Right lobe of liver (tissue), 6 donors: Measurements from ENCODE around the gene SLC30A1. TPM values are rescaled to one million over a fixed set of nuclear protein-coding genes. Genes with fewer than 3 reads are reported as not detected.

Experiments
- ATAC-seq, 4 donors: fragments of 200-7000 bp; cut with Tn5 transposase; one replicate each; pipeline ENCODE4 v1.9.1; 2020; ENCODE audit warnings: mild to moderate bottlenecking in 4 of 4, moderate library complexity in 4 of 4
- DNase-seq, 3 donors: peaks; one replicate each; pipeline ENCODE4 v3.0.0-alpha.2; 2020
- H3K27ac ChIP-seq, 3 donors: fragments of 200-600 bp; one replicate each; pipeline ENCODE4 v1.8.0; 2022
- H3K27me3 ChIP-seq, 2 donors: fragments of 200-600 bp; one replicate each; pipeline ENCODE4 v1.8.0; 2022
- H3K36me3 ChIP-seq, 4 donors: fragments of 200-600 bp; sonication (generic) in 1 of 4; one replicate each; pipeline versions ENCODE4 v1.5.1 to v1.8.0; 2017 to 2022; ENCODE audit warnings: control low read depth in 1 of 4
- H3K4me1 ChIP-seq, 4 donors: fragments of 200-600 bp; sonication (generic) in 1 of 4; one replicate each; pipeline versions ENCODE4 v1.5.1 to v1.8.0; 2017 to 2022; ENCODE audit warnings: control low read depth in 1 of 4
- H3K4me3 ChIP-seq, 3 donors: fragments of 200-600 bp; one replicate each; pipeline ENCODE4 v1.8.0; 2022
- H3K9me3 ChIP-seq, 4 donors: fragments of 200-600 bp; sonication (generic) in 1 of 4; one replicate each; pipeline versions ENCODE4 v1.5.1 to v1.8.0; 2017 to 2022; ENCODE audit warnings: control low read depth in 1 of 4
- CTCF ChIP-seq, 4 donors: fragments of 200-600 bp in 3 of 4; fragments of 450-650 bp in 1 of 4; IDR thresholded peaks; one replicate each; pipeline versions ENCODE4 v1.5.1 to v1.8.0; 2016 to 2022; ENCODE audit warnings: antibody characterized with exemption in 4 of 4, mild to moderate bottlenecking in 2 of 4
- POLR2A ChIP-seq: fragments of 450-650 bp; IDR thresholded peaks from one replicate; pipeline ENCODE4 v1.6.1; 2017; ENCODE audit warnings: antibody characterized with exemption, mild to moderate bottlenecking
- WGBS: methylation state at CpG from one replicate; pipeline ENCODE4 v1.1.6; 2018; ENCODE audit warnings: low coverage, low lambda C conversion rate; ENCODE audit not compliant: insufficient coverage; ENCODE audit errors: missing lambda C conversion rate; 5-methylcytosine and 5-hydroxymethylcytosine counted together
- intact Hi-C, 2 donors: fragments of 100-400 bp; cut with DNase I; formaldehyde crosslinking; loops; one replicate each; pipeline versions ENCODE4 v1.11.2 to v1.14.1; 2022
- total RNA-seq, 6 experiments: library from RNA; depleted of rRNA in 2 of 6; stranded (reverse); fragments of >200 nt in 2 of 6; fragmentation: NEBNext Ultra II Directional in 3 of 6; extraction: Animal tissue kit (Norgen Biotek cat#: 25700) in 3 of 6; gene quantifications; one replicate each; pipeline versions ENCODE4 v1.1.0 to v1.2.4, GENCODE V29; 2016 to 2023
- donor health status: DM: no; HTN: yes; CAD: no.
- donor health status: DM: no; HTN: no; CAD: no.
- donor health status: DM: no; HTN: no; CAD: no.
- donor health status: DM: no; HTN: yes; CAD: no.
- donor health status: DM: no; HTN: yes; CAD: no.

SLC30A1 gene
- total RNA-seq, 6 experiments from 2014 or later, result 23.2 to 72.9 (median 48.2) TPM

- intact Hi-C loops, result no loop called here
- Histone ChIP-seq H3K36me3 (no peaks in the 10 kb centered on the region), H3K4me1 (peaks cover 0 to 32% (median 13%) of the 10 kb centered on the region in 4 donors), H3K9me3 (no peaks in the 10 kb centered on the region), H3K27me3 (no peaks in the 10 kb centered on the region), H3K4me3 (no peak overlapping the region), H3K27ac (peak overlapping the region in 1 of 3 donors; percentile 21)
- WGBS, result 60% methylated on average over 4 of the region's 8 CpGs
- peak; percentile 5 to 57 (median 46) for ATAC-seq
- no peak for TF ChIP-seq POLR2A
- no peak for TF ChIP-seq CTCF (IDR thresholded peaks at IDR 0.05)
- peak; percentile 65 to 77 (median 76) for DNase-seq
Measured at GRCh38 chr1:211613108-211613947, 34.4 kb upstream of the SLC30A1 start.

- no CpG with 5 or more reads among the region's 6 CpGs for WGBS
- H3K9me3 ChIP-seq, result no peaks in the 10 kb centered on the region
- ATAC-seq (no peak), DNase-seq (no peak)
- intact Hi-C loops, result no loop called here
- peaks cover 0 to 38% (median 16%) of the 10 kb centered on the region in 4 donors for H3K4me1 ChIP-seq
- no peaks in the 10 kb centered on the region for H3K36me3 ChIP-seq
- H3K27me3 ChIP-seq, result no peaks in the 10 kb centered on the region
- TF ChIP-seq CTCF (IDR thresholded peaks at IDR 0.05) (no peak), POLR2A (no peak)
- H3K4me3 ChIP-seq, result no peak overlapping the region
- H3K27ac ChIP-seq, result peak overlapping the region in 1 of 3 donors; percentile 21
Measured at GRCh38 chr1:211612786-211613107, 33.8 kb upstream of the SLC30A1 start.

- Histone ChIP-seq H3K4me3 (no peak overlapping the region), H3K36me3 (no peaks in the 10 kb centered on the region), H3K9me3 (no peaks in the 10 kb centered on the region), H3K27ac (peak overlapping the region in 1 of 3 donors; percentile 71), H3K4me1 (peaks cover 0 to 45% (median 16%) of the 10 kb centered on the region in 4 donors), H3K27me3 (no peaks in the 10 kb centered on the region)
- intact Hi-C loops, result no loop called here
- DNase-seq (no peak), ATAC-seq (no peak)
- TF ChIP-seq CTCF (IDR thresholded peaks at IDR 0.05) (no peak), POLR2A (no peak)
- 78% methylated on average over 4 of the region's 4 CpGs for WGBS
Measured at GRCh38 chr1:211611818-211612217, 32.9 kb upstream of the SLC30A1 start.

GRCh38 chr1:211610779-211611556, 32.0 kb upstream of the SLC30A1 start:
- Histone ChIP-seq H3K27me3 (no peaks in the 10 kb centered on the region), H3K36me3 (no peaks in the 10 kb centered on the region), H3K9me3 (no peaks in the 10 kb centered on the region), H3K4me1 (peaks cover 0 to 45% (median 16%) of the 10 kb centered on the region in 4 donors), H3K27ac (peak overlapping the region in 2 of 3 donors; percentile 20 to 71), H3K4me3 (peak overlapping the region in 1 of 3 donors; percentile 9)
- WGBS, result 37% methylated on average over 5 of the region's 9 CpGs
- ATAC-seq, result peak; percentile 53 to 79 (median 65)
- TF ChIP-seq CTCF (IDR thresholded peaks at IDR 0.05) (no peak), POLR2A (peak; percentile 36)
- intact Hi-C loops, result no loop called here
- peak; percentile 57 to 81 (median 75) for DNase-seq
